Measurements from ENCODE around the gene PLCH2. TPM values are rescaled to one million over a fixed set of nuclear protein-coding genes. Genes with fewer than 3 reads are reported as not detected.

Gene PLCH2
- total and polyA plus RNA-seq, 2 donors (not counting 3 experiments of a cell fraction or from before 2014, with no cell fraction given), result 0.19 to 0.31 TPM

- H3K4me3 ChIP-seq (replicated peaks in 1 of 3; ENCODE audit: insufficient read depth in 1 of 3, low read depth in 1 of 3, low read length in 3 of 3), result no peak overlapping the region
- H3K9me1 ChIP-seq (replicated peaks; ENCODE audit: control insufficient read depth, extremely low read depth, insufficient read depth, low read length), result no peaks in the 10 kb centered on the region
- ChIA-PET POLR2A (no interaction called here), CTCF (interaction anchor here (1.0 kb wide), 1 partner anchor 18 kb away, joined by 3 read pairs; the partner anchor contains the start of gene PANK4)
- H2AFZ ChIP-seq (ENCODE audit: low read depth, low read length), result no peak overlapping the region
- BruUV-seq (replicated peaks), result no TSS peak
- no peaks in the 10 kb centered on the region for H3K27me3 ChIP-seq (ENCODE audit: control insufficient read depth in 2 of 2, insufficient read depth in 2 of 2, low read length in 2 of 2)
- H3K36me3 ChIP-seq (ENCODE audit: control insufficient read depth in 2 of 2, extremely low read depth in 1 of 2, insufficient read depth in 2 of 2, low read length in 2 of 2), result peaks cover 0 to 34% of the 10 kb centered on the region in 2 experiments
- TF ChIP-seq CTCF (IDR thresholded peaks at IDR 0.05; ENCODE audit: extremely low read depth in 1 of 2, insufficient read depth in 1 of 2, low read depth in 1 of 2, low read length in 2 of 2) (no peak), POLR2A (IDR thresholded peaks at IDR 0.05; ENCODE audit: low read depth, low read length) (peak; percentile 2), MYC (IDR thresholded peaks at IDR 0.05; ENCODE audit: low read depth, low read length) (no peak)
- intact Hi-C loops (cut with micrococcal nuclease), result loop anchor here (5.0 kb wide), 1 partner anchor 95 kb away; the partner anchor contains the start of gene PEX10
- no peaks in the 10 kb centered on the region for H4K20me1 ChIP-seq (replicated peaks; ENCODE audit: control insufficient read depth, extremely low read depth, insufficient read depth, low read length)
- H3K9me3 ChIP-seq (replicated peaks; ENCODE audit: control insufficient read depth, insufficient read depth, low read length), result no peaks in the 10 kb centered on the region
- H3K4me1 ChIP-seq (ENCODE audit: control insufficient read depth, extremely low read depth, insufficient read depth, low read length), result no peaks in the 10 kb centered on the region
- no peak overlapping the region for H3K9ac ChIP-seq (replicated peaks; ENCODE audit: extremely low read depth, insufficient read depth, low read length)
- no peak overlapping the region for H3K4me2 ChIP-seq (ENCODE audit: insufficient read depth, low read length)
- dilution Hi-C loops (cut with MboI; ENCODE audit: extremely low pct_ligation_motif_present, low sequenced_read_pairs), result no loop called here
- no peak for FAIRE-seq
- no peaks in the 10 kb centered on the region for H3K79me2 ChIP-seq (ENCODE audit: control insufficient read depth, insufficient read depth, low read length)
- H3K27ac ChIP-seq (ENCODE audit: insufficient read depth, low read depth, low read length), result no peak overlapping the region
- DNase-seq (ENCODE audit: low read depth, low spot score), result no peak
Observed at GRCh38 chr1:2507744-2508155, 31.7 kb downstream of the PLCH2 start.

- H3K4me1 ChIP-seq (ENCODE audit: control insufficient read depth, extremely low read depth, insufficient read depth, low read length), result no peaks in the 10 kb centered on the region
- no peak overlapping the region for H3K27ac ChIP-seq (ENCODE audit: insufficient read depth, low read depth, low read length)
- H3K79me2 ChIP-seq (ENCODE audit: control insufficient read depth, insufficient read depth, low read length), result no peaks in the 10 kb centered on the region
- TF ChIP-seq POLR2AphosphoS5 (IDR thresholded peaks at IDR 0.05; ENCODE audit: insufficient read depth, low read depth, low read length), result no peak
- no peak for TF ChIP-seq FOS (IDR thresholded peaks at IDR 0.05; ENCODE audit: borderline replicate concordance, insufficient read depth, low read length)
- TF ChIP-seq, protein P1, sequence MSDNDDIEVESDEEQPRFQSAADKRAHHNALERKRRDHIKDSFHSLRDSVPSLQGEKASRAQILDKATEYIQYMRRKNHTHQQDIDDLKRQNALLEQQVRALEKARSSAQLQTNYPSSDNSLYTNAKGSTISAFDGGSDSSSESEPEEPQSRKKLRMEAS (IDR thresholded peaks at IDR 0.05; ENCODE audit: insufficient read depth, insufficient read length), result no peak
- TF ChIP-seq POLR2A (IDR thresholded peaks at IDR 0.05; ENCODE audit: low read depth, low read length), result no peak
- TF ChIP-seq MYC (IDR thresholded peaks at IDR 0.05; ENCODE audit: low read depth, low read length), result no peak
- TF ChIP-seq CTCF (IDR thresholded peaks at IDR 0.05; ENCODE audit: extremely low read depth in 1 of 2, insufficient read depth in 1 of 2, low read depth in 1 of 2, low read length in 2 of 2), result no peak
- no peak for TF ChIP-seq EZH2 (IDR thresholded peaks at IDR 0.05; ENCODE audit: borderline replicate concordance, low read depth, low read length, severe bottlenecking)
- no peak for TF ChIP-seq GATA2 (IDR thresholded peaks at IDR 0.05; ENCODE audit: insufficient read depth, insufficient read length, low read depth, low read length)
- no peak for TF ChIP-seq JUN (IDR thresholded peaks at IDR 0.05; ENCODE audit: borderline replicate concordance, insufficient read depth, insufficient read length, low read depth)
- dilution Hi-C loops (cut with MboI; ENCODE audit: extremely low pct_ligation_motif_present, low sequenced_read_pairs) (no loop called here), intact Hi-C loops (cut with micrococcal nuclease) (loop anchor here (5.0 kb wide), 1 partner anchor 96 kb away; the partner anchor contains the start of gene PEX10)
- DNase-seq (ENCODE audit: low read depth, low spot score) (no peak), FAIRE-seq (no peak)
- H2AFZ ChIP-seq (ENCODE audit: low read depth, low read length), result no peak overlapping the region
- no peak overlapping the region for H3K4me2 ChIP-seq (ENCODE audit: insufficient read depth, low read length)
- no peaks in the 10 kb centered on the region for H3K9me1 ChIP-seq (replicated peaks; ENCODE audit: control insufficient read depth, extremely low read depth, insufficient read depth, low read length)
- H3K4me3 ChIP-seq (replicated peaks in 1 of 3; ENCODE audit: insufficient read depth in 1 of 3, low read depth in 1 of 3, low read length in 3 of 3), result no peak overlapping the region
- no peaks in the 10 kb centered on the region for H3K27me3 ChIP-seq (ENCODE audit: control insufficient read depth in 2 of 2, insufficient read depth in 2 of 2, low read length in 2 of 2)
- BruUV-seq (replicated peaks), result no TSS peak
- no peaks in the 10 kb centered on the region for H3K9me3 ChIP-seq (replicated peaks; ENCODE audit: control insufficient read depth, insufficient read depth, low read length)
- no peak overlapping the region for H3K9ac ChIP-seq (replicated peaks; ENCODE audit: extremely low read depth, insufficient read depth, low read length)
- H4K20me1 ChIP-seq (replicated peaks; ENCODE audit: control insufficient read depth, extremely low read depth, insufficient read depth, low read length), result no peaks in the 10 kb centered on the region
- POLR2A ChIA-PET, result no interaction called here
- CTCF ChIA-PET, result no interaction called here
- peaks cover 0 to 37% of the 10 kb centered on the region in 2 experiments for H3K36me3 ChIP-seq (ENCODE audit: control insufficient read depth in 2 of 2, extremely low read depth in 1 of 2, insufficient read depth in 2 of 2, low read length in 2 of 2)
Observed at GRCh38 chr1:2508180-2508579, 32.1 kb downstream of the PLCH2 start.

All from endothelial cell of umbilical vein (primary cell).